HFFc6 (cell line): ENCODE results near the gene SCUBE1. TPM values are rescaled to one million over a fixed set of nuclear protein-coding genes. Genes with fewer than 3 reads are reported as not detected.

Source experiments
- DNase-seq: peaks from one replicate; pipeline ENCODE4 v3.0.0-alpha.2; 2018
- H3K27ac Mint-ChIP-seq: 2 replicates; pipeline ENCODE4 v1.8.0; 2020; ENCODE audit warnings: mild to moderate bottlenecking, mixed read lengths
- H3K27me3 Mint-ChIP-seq: 2 replicates; pipeline ENCODE4 v1.8.0; 2021; ENCODE audit warnings: mild to moderate bottlenecking, moderate library complexity, mixed read lengths; ENCODE audit not compliant: insufficient read depth
- H3K36me3 Mint-ChIP-seq: 2 replicates; pipeline ENCODE4 v1.8.0; 2021; ENCODE audit warnings: low read depth, mixed read lengths
- H3K4me1 Mint-ChIP-seq: 2 replicates; pipeline ENCODE4 v1.8.0; 2020; ENCODE audit warnings: low read depth, mixed read lengths
- H3K4me3 Mint-ChIP-seq: 2 replicates; pipeline ENCODE4 v1.8.0; 2020; ENCODE audit warnings: mild to moderate bottlenecking, moderate library complexity, mixed read lengths
- H3K9me3 Mint-ChIP-seq: 2 replicates; pipeline ENCODE4 v1.8.0; 2020; ENCODE audit warnings: mild to moderate bottlenecking, mixed read lengths
- CTCF ChIP-seq: fragments of 200-600 bp; sonication (generic); IDR thresholded peaks from 2 replicates; pipeline ENCODE4 v1.5.0; 2021; ENCODE audit warnings: antibody characterized with exemption, mild to moderate bottlenecking
- total RNA-seq, 6 experiments: library from RNA; stranded (reverse); fragmentation: NEBNext Ultra II Directional; extraction: Animal tissue kit (Norgen Biotek cat#: 25700); gene quantifications; 2 replicates in 1 of 6; 3 replicates in 5 of 6; pipeline ENCODE4 v1.2.3, GENCODE V29; 2021

The SCUBE1 gene
- total RNA-seq, 6 experiments from 2014 or later = not detected

- no peak for TF ChIP-seq CTCF
- Mint-ChIP-seq H3K9me3 (no peaks in the 10 kb centered on the region; the same call in 1 of the 2 replicates), H3K27me3 (peaks cover 25% of the 10 kb centered on the region), H3K36me3 (no peaks in the 10 kb centered on the region), H3K4me1 (peaks cover 17% of the 10 kb centered on the region), H3K27ac (no peak overlapping the region), H3K4me3 (no peak overlapping the region)
- no peak for DNase-seq
Measured at GRCh38 chr22:43191831-43192230, 151.3 kb downstream of the SCUBE1 start.

GRCh38 chr22:43188829-43189545, 154.2 kb downstream of the SCUBE1 start:
- no peak for TF ChIP-seq CTCF

GRCh38 chr22:43187171-43188099, 155.7 kb downstream of the SCUBE1 start:
- H3K4me1 Mint-ChIP-seq = peaks cover 26% of the 10 kb centered on the region
- no peaks in the 10 kb centered on the region; the same call in 1 of the 2 replicates for H3K9me3 Mint-ChIP-seq
- peak overlapping the region; percentile 80 for H3K27ac Mint-ChIP-seq
- peak; percentile 84 for TF ChIP-seq CTCF
- peak; percentile 82 for DNase-seq
- H3K4me3 Mint-ChIP-seq = peak overlapping the region; percentile 83
- peaks cover 8% of the 10 kb centered on the region for H3K27me3 Mint-ChIP-seq
- H3K36me3 Mint-ChIP-seq = peaks cover 7% of the 10 kb centered on the region

More at GRCh38 chr22:43188829-43189545, 154.2 kb downstream of the SCUBE1 start:
- H3K9me3 Mint-ChIP-seq = no peaks in the 10 kb centered on the region; the same call in 1 of the 2 replicates
- H3K4me3 Mint-ChIP-seq = peak overlapping the region; percentile 13; the same call in 1 of the 2 replicates
- peaks cover 23% of the 10 kb centered on the region for H3K4me1 Mint-ChIP-seq
- no peak for DNase-seq
- H3K27me3 Mint-ChIP-seq = peaks cover 15% of the 10 kb centered on the region
- peak overlapping the region; percentile 68 for H3K27ac Mint-ChIP-seq
- H3K36me3 Mint-ChIP-seq = peaks cover 7% of the 10 kb centered on the region

- Mint-ChIP-seq H3K9me3 (no peaks in the 10 kb centered on the region; the same call in 1 of the 2 replicates), H3K27ac (peak within 1 kb of the TSS; percentile 80), H3K36me3 (peaks cover 11% of the 10 kb centered on the region), H3K27me3 (peaks cover 8% of the 10 kb centered on the region), H3K4me1 (peaks cover 26% of the 10 kb centered on the region), H3K4me3 (peak within 1 kb of the TSS; percentile 85)
- TF ChIP-seq CTCF = no peak
- DNase-seq = peak; percentile 20
Measured at GRCh38 chr22:43186272-43187170, 156.7 kb downstream of the SCUBE1 start, which contains the start of gene TTLL12. Gene TTLL12, minus strand, starts transcription at chr22:43187134. Its CDS starts 65 bp downstream, at chr22:43187069.

- Mint-ChIP-seq H3K27ac (peak overlapping the region; percentile 60), H3K27me3 (peaks cover 1% of the 10 kb centered on the region), H3K9me3 (no peaks in the 10 kb centered on the region; the same call in 1 of the 2 replicates), H3K4me3 (peak overlapping the region; percentile 85), H3K36me3 (peaks cover 12% of the 10 kb centered on the region), H3K4me1 (peaks cover 26% of the 10 kb centered on the region)
- TF ChIP-seq CTCF = no peak; the same call in 1 of the 2 replicates
- peak; percentile 15 for DNase-seq
Measured at GRCh38 chr22:43185860-43186261, 157.3 kb downstream of the SCUBE1 start.
